NCI-H69 (cell line): Measurements from ENCODE around the gene PHAF1.

Experiments
- DNase-seq: peaks from one replicate; lab custom pipeline; 2025; lab: John Stamatoyannopoulos, UW

Gene PHAF1

DNA sequence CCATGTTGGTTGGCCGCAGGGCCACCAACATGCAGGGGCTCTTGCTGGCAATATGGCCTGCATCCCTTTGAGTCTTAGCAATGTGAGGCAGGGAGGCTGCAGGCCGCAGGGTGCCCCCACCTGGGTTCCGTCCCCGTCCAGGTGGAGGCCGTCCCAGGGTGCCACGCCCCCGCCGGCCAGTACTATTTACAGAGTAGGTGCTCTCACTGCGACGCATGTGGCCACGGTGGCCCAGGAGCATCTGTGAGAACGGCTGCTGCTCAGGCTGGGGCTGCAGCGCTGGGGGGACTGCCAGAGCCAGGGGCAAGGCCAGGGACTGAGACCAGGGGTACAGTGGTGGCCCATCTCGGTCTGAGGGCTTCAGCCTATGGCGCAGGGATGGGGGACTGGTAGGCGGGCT, 70.4 kb downstream of the PHAF1 start:
- DNase-seq, result no peak

GRCh38 chr16:67181346-67181745, 71.6 kb downstream of the PHAF1 start:
- no peak for DNase-seq

- no peak for DNase-seq
These were observed 72.5 kb downstream of the PHAF1 start for GRCh38 chr16:67182288-67182687.

DNA sequence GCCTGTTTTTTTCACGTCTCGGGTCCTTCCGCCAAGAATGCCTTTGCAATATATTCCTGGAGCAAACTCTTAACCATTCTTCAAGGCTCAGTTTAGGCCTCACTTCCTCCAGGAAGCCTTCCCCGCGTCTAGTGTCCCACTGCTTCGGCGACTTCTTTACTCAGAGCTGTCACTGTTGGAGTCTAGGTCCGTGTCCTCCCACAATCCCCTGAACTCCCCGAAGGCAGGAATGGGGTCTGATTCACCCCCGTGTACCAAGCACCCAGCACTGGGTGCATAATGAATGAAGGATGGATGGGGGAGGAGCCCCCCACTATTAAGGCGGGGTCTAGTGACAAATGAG, 73.5 kb downstream of the PHAF1 start:
- DNase-seq, result no peak

GRCh38 chr16:67183627-67184452, 74.1 kb downstream of the PHAF1 start, which contains the start of gene MATCAP1:
MATCAP1 (minus strand) TSS chr16:67183963; CDS start chr16:67180610, 3,353 bp downstream.
- peak; percentile 96 for DNase-seq

DNA sequence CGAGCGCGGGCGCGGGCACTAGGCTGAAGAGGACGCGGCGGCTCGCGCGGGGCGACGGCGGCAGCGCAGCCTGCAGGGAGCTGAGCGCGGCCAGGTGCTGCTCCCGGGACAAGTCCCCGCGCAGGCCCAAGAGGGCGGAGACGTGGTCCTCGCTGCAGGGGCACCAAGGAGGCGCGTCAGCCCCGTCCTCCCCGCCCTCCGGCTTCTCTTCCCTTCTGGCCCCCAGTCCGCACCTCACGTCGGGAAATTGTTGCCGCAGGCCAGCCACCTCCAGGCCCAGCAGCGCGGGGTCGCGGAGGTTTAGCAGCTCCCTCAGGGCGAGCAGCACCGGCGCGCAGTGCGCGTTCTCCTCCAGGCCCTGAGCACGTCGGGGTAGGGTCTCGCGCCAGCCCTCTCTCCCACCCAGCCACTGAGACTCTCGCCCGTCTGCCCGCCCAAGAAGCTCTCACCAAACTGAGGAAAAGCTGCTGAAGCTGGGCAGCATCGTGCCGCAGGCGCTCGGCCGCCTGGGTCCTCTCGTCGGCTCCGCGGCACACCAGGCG, 74.8 kb downstream of the PHAF1 start:
- peak; percentile 76 for DNase-seq

DNA sequence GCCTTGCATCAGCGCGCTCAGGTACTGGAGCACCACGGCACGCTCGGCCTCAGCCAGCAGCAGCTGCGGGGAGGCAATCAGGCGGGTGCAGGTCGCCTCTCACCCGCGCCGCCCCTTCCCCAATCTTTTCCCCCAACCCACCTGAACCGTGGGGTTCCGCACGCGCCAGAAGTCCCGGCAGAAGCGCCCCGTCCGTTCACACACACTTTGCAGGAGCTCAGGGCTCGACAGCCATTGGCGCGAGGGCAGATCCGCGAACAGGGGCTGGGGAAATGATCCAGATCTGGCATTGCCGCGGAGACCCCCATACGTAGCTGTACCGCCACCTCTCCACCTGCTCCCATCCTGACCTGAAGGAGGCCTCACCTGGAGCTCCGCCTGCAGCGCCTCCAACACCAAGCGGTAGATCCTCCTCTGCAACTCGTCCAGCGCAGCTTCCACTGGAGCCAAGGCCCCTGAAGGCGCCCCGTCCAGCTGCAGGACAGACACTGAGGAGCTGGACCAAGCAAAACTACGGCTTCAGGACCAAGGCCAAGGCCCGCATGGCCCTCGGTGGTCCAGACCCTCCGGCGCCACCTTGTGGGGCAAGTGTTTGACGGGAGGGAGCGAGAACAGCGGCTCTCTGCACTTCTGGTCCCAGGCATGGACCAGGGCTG, 75.4 kb downstream of the PHAF1 start:
- peak; percentile 80 for DNase-seq

GRCh38 chr16:67185651-67186134, 76.0 kb downstream of the PHAF1 start:
- DNase-seq, result no peak

DNA sequence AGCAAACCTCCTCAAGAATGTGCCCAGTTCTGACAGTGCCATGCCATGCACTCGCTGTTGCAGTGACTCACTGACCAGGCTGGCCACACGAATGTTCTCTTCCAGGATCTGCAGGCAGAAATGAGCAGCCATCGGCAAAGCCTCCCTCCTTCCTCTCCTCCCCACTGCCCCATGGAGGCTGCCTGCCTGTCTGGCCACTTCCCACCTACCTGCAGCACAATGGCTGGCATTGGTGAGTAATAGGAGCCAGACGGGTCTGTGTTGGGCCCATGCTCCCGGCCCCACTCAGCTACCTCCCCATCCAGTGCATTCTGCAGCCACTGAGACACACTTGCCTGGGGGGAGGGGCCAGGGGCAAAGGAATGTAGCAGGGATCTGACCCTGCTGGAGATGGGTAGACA, 76.8 kb downstream of the PHAF1 start:
- DNase-seq, result no peak

- DNase-seq, result no peak
These were observed 77.6 kb downstream of the PHAF1 start for GRCh38 chr16:67187175-67187890.

DNA sequence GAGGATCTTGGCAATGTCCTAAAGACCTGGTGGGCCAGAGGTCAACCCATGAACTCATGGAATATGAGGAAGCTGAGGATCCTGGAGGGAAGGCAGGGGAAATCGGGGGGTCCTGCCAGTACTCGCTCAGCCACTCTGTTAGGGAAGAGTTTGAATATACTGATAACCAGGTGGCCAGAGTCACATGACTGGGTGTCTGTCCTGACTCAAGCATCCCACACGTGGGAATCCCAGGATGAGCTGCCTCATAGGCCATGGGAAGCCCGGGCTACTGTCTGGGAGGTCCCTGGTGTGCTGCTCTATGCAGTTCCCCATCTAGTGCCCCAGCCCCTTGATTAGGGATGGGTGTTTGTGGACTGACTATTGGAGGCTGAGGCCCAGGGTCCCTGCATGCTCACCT, 78.6 kb downstream of the PHAF1 start:
- DNase-seq, result no peak

GRCh38 chr16:67188798-67189197, 79.1 kb downstream of the PHAF1 start:
- no peak for DNase-seq

- peak; percentile 7 for DNase-seq
These were observed 80.3 kb downstream of the PHAF1 start, which contains the start of gene EXOC3L1 for GRCh38 chr16:67190041-67190440. EXOC3L1 (minus strand) TSS chr16:67190136; CDS start chr16:67189676, 460 bp downstream.

DNA sequence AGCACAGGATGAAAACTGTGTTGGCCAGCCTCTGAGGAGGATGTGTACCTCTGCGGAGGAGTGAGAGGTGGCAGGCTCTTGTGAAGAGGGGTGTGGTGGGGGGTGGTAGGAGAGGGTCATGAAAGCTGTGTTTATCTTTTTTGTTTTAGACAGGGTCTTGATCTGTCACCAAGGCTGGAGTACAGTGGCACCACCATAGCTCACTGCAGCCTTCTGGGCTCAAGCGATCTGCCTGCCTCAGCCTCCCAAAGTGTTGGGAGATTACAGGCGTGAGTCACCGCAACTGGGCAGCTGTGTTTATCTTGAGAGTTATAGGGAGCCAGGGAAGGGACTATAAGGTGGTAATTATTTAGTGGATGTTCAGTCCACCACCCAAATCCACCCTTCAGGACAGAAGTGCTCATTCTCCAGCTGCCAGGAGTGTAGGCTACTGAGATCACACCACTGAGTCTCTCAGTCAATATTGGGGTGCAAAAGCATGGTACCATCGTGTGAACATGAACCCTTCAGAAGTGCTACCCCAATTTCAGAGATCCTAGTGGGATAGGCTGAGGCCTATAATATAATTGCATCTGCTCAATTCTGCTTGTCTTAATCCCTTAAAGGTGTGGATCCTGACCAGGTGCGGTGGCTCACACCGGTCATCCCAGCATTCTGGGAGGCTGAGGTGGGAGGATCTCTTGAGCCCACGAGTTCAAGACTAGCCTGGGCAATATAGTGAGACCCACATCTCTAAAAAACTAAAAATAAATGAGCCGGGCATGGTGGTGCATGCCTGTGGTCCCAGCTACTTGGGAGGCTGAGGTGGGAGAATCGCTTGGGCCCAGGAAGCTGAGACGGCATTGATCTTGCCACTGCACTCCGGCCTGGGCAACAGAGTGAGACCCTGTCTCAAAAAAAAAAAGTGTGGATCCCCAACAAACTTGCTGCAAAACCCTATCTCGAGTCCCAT, 81.0 kb downstream of the PHAF1 start:
- DNase-seq, result peak; percentile 32

- no peak for DNase-seq
These were observed 81.8 kb downstream of the PHAF1 start for GRCh38 chr16:67191411-67191994.

DNA sequence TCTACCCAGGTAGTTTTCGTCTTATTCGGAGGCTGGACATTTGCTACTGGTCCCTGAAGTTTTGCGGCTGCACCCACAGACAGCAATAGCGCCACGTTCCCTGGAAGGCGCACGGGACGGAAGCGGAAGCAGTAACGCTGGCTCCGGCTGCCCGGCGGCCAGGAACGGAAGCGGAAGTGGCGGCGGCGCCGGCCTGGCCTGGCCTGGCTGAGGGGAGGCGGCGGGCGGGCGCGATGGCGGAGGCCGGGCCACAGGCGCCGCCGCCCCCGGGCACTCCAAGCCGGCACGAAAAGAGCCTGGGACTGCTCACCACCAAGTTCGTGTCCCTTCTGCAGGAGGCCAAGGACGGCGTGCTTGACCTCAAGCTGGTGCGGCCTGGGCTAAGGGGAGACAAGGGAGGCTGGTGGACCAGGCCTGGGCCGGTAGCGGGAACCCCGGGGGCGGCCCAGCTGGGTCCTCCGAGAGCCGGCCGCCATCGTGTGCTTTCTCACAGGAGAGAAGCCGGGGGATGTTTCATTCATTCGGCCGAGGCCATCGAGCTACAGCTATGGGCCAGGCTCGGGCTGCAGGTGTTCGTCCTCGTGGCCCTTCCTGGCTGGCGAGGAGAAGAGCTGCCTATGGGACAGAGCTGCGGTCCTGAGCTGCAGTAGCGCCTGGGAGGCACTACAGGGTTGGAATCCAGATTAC, 82.4 kb downstream of the PHAF1 start, which contains the start of gene E2F4:
Gene E2F4 (plus strand): TSS at position 161 of the 687 bp plus-strand sequence. CDS start 73 bp downstream, at position 234.
- DNase-seq, result peak; percentile 89

DNA sequence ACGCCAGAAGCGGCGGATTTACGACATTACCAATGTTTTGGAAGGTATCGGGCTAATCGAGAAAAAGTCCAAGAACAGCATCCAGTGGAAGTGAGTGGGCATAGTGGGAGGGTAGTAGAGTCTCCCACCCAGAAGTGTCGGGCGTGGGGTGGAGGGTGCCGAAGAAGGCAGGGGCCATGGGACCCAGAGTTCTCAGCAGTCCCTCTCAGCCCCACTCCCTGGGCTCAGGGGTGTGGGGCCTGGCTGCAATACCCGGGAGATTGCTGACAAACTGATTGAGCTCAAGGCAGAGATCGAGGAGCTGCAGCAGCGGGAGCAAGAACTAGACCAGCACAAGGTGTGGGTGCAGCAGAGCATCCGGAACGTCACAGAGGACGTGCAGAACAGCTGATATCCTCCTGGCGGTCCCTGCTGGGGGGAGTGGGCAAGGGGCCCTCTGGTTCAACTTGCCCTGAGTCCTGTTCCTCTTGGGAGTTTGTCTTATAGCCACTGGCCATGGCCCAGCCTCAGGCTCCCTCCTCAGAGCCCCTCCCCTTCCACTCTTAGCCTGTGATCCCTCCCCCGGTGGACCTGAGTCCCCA, 83.1 kb downstream of the PHAF1 start:
- DNase-seq, result no peak

GRCh38 chr16:67193536-67193935, 83.8 kb downstream of the PHAF1 start:
- DNase-seq, result no peak

DNA sequence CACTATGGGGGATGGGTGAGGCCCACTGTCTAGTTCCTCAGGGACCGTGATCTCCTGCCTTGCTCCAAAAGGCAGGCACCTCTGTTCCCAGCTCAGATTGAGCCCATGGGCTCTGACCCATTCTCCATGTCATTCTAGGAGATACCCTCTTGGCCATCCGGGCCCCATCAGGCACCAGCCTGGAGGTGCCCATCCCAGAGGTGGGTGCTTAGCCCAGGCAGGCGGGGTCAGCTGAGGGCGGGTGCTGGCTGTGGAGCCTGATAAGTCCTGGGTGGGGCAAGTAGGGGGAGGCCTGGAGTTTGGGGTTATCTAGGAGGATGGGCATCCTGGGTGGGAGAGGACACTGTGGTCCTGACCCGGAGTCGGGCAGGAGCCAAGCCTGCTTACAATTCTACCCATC, 84.5 kb downstream of the PHAF1 start:
- DNase-seq, result no peak

GRCh38 chr16:67195676-67196075, 85.9 kb downstream of the PHAF1 start:
- no peak for DNase-seq
